ENCODE results near the gene CDH23.

- TF ChIP-seq EP300 (IDR thresholded peaks at IDR 0.05) (no peak), POLR2A (IDR thresholded peaks at IDR 0.05) (no peak)
Measured at GRCh38 chr10:71457908-71458307, 61.2 kb downstream of the CDH23 start.

All from suprapubic skin (tissue), 2 donors.